ENCODE data around the gene AFG3L2. TPM values are rescaled to one million over a fixed set of nuclear protein-coding genes. Genes with fewer than 3 reads are reported as not detected.

Gene AFG3L2
- total RNA-seq, 1 experiment from 2014 or later = 55.1 TPM

- BruUV-seq (replicated peaks) = no TSS peak
- TF ChIP-seq CTCF (IDR thresholded peaks at IDR 0.05; ENCODE audit: unreplicated experiment) = no peak
- Mint-ChIP-seq H3K9me3 (ENCODE audit: low read depth, unreplicated experiment) (no peaks in the 10 kb centered on the region), H3K27me3 (ENCODE audit: unreplicated experiment) (no peaks in the 10 kb centered on the region), H3K4me1 (ENCODE audit: low read depth, unreplicated experiment) (peaks cover 7% of the 10 kb centered on the region), H3K27ac (ENCODE audit: unreplicated experiment) (no peak overlapping the region), H3K4me3 (ENCODE audit: low read depth, unreplicated experiment) (no peak overlapping the region), H3K36me3 (ENCODE audit: insufficient read depth, unreplicated experiment) (peaks cover 27% of the 10 kb centered on the region)
- CTCF ChIA-PET = interaction anchor here (0.6 to 0.8 kb wide), 2 partner anchors 14 to 45 kb away, joined by 3 to 4 read pairs; no protein-coding TSS in a partner anchor
- no peak for DNase-seq
- intact Hi-C loops (cut with micrococcal nuclease; ENCODE audit: unreplicated experiment) = no loop called here
Measured at GRCh38 chr18:12313530-12314245, 63.3 kb downstream of the AFG3L2 start.

GRCh38 chr18:12312976-12313375 lies 64.1 kb downstream of the AFG3L2 start:
- intact Hi-C loops (cut with micrococcal nuclease; ENCODE audit: unreplicated experiment) = no loop called here
- peaks cover 7% of the 10 kb centered on the region for H3K4me1 Mint-ChIP-seq (ENCODE audit: low read depth, unreplicated experiment)
- no peak for DNase-seq
- no TSS peak for BruUV-seq (replicated peaks)
- H3K27ac Mint-ChIP-seq (ENCODE audit: unreplicated experiment) = no peak overlapping the region
- no peaks in the 10 kb centered on the region for H3K9me3 Mint-ChIP-seq (ENCODE audit: low read depth, unreplicated experiment)
- H3K27me3 Mint-ChIP-seq (ENCODE audit: unreplicated experiment) = no peaks in the 10 kb centered on the region
- TF ChIP-seq CTCF (IDR thresholded peaks at IDR 0.05; ENCODE audit: unreplicated experiment) = no peak
- H3K36me3 Mint-ChIP-seq (ENCODE audit: insufficient read depth, unreplicated experiment) = peaks cover 31% of the 10 kb centered on the region
- H3K4me3 Mint-ChIP-seq (ENCODE audit: low read depth, unreplicated experiment) = no peak overlapping the region
- CTCF ChIA-PET = no interaction called here

DNA sequence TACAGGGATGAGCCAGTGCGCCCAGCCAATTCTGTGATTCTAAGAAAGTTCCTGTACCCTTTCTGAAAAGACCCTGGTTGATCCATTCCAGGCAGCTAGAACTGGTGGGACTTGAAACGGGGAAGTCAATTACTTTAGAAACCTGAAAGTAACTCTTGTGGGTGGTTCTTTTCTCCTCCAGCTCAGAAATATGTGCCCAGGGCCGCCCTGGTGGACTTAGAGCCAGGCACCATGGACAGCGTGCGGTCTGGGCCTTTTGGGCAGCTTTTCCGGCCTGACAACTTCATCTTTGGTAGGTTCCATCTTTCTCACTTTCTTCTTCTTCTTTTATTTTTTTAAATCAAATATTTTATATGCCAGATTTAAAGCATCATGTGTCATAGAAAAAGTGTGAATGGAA lies 66.3 kb downstream of the AFG3L2 start:
- DNase-seq = no peak
- CTCF ChIA-PET = interaction anchor here (0.7 kb wide), 1 partner anchor 66 kb away, joined by 3 read pairs; no protein-coding TSS in a partner anchor
- intact Hi-C loops (cut with micrococcal nuclease; ENCODE audit: unreplicated experiment) = no loop called here
- peaks cover 41% of the 10 kb centered on the region for H3K36me3 Mint-ChIP-seq (ENCODE audit: insufficient read depth, unreplicated experiment)
- peaks cover 7% of the 10 kb centered on the region for H3K4me1 Mint-ChIP-seq (ENCODE audit: low read depth, unreplicated experiment)
- no peak overlapping the region for H3K27ac Mint-ChIP-seq (ENCODE audit: unreplicated experiment)
- H3K27me3 Mint-ChIP-seq (ENCODE audit: unreplicated experiment) = peaks cover 16% of the 10 kb centered on the region
- H3K4me3 Mint-ChIP-seq (ENCODE audit: low read depth, unreplicated experiment) = no peak overlapping the region
- BruUV-seq (replicated peaks) = no TSS peak
- TF ChIP-seq CTCF (IDR thresholded peaks at IDR 0.05; ENCODE audit: unreplicated experiment) = no peak
- no peaks in the 10 kb centered on the region for H3K9me3 Mint-ChIP-seq (ENCODE audit: low read depth, unreplicated experiment)

DNA sequence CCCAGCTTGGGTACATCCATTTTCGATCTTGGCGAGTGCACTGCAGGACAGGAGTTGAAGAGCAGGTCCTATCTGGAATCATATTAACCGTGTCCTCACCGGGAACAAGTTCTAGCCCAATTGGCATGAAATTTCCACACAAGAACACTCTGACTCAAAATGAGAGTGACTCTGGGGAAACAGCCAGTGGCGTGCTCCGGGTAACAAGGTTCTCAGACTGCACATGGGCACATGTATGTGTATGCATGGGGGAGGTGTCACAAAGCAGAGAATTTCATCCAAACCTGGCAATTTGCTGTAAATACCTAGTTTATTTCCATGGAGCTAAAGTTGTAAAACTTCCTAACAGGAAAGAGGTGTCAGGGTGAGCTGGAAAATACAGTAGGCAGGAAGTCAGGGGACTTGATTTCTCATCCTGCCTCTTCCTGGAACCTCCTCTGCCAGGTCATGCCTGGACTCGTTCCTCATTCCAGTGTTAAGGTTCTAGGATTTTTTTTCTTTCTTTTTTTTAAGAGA lies 67.3 kb downstream of the AFG3L2 start:
- no peak for TF ChIP-seq CTCF (IDR thresholded peaks at IDR 0.05; ENCODE audit: unreplicated experiment)
- Mint-ChIP-seq H3K9me3 (ENCODE audit: low read depth, unreplicated experiment) (no peaks in the 10 kb centered on the region), H3K27ac (ENCODE audit: unreplicated experiment) (peak overlapping the region; percentile 23), H3K27me3 (ENCODE audit: unreplicated experiment) (peaks cover 26% of the 10 kb centered on the region), H3K4me1 (ENCODE audit: low read depth, unreplicated experiment) (peaks cover 7% of the 10 kb centered on the region), H3K36me3 (ENCODE audit: insufficient read depth, unreplicated experiment) (peaks cover 41% of the 10 kb centered on the region), H3K4me3 (ENCODE audit: low read depth, unreplicated experiment) (peak overlapping the region; percentile 73)
- intact Hi-C loops (cut with micrococcal nuclease; ENCODE audit: unreplicated experiment) = no loop called here
- CTCF ChIA-PET = interaction anchor here (0.6 to 0.7 kb wide), 2 partner anchors 18 to 24 kb away, joined by 3 to 8 read pairs; no protein-coding TSS in a partner anchor
- TSS peak; percentile 47 for BruUV-seq (replicated peaks)
- no peak for DNase-seq

All from Calu3 (cell line).